H1 (cell line): Measurements from ENCODE around the gene TMED8.

ENCODE experiments used
- BACH1 ChIP-seq: IDR thresholded peaks from 2 replicates; pipeline ENCODE4 v1.6.1; 2012; ENCODE audit warnings: low read length, improper control_type of control experiment
- BRCA1 ChIP-seq: IDR thresholded peaks from 2 replicates; pipeline ENCODE4 v1.6.1; 2012; ENCODE audit warnings: low read depth, low read length, improper control_type of control experiment
- CREB1 ChIP-seq: IDR thresholded peaks from 2 replicates; pipeline ENCODE4 v1.6.1; 2012; ENCODE audit warnings: inconsistent platforms
- EP300 ChIP-seq, 2 experiments: IDR thresholded peaks; 1 replicate in 1 of 2; 2 replicates in 1 of 2; pipeline ENCODE4 v1.6.1; 2011 to 2012; ENCODE audit warnings: low read depth in 2 of 2, low read length in 2 of 2, mild to moderate bottlenecking in 2 of 2, borderline replicate concordance in 1 of 2, inconsistent platforms in 1 of 2, moderate library complexity in 1 of 2
- EZH2 ChIP-seq: fragments of 200-600 bp; sonication (generic); IDR thresholded peaks from 2 replicates; pipeline ENCODE4 v1.7.1; 2012; ENCODE audit warnings: low read depth, mild to moderate bottlenecking, moderate library complexity, low read length, inconsistent platforms; ENCODE audit not compliant: severe bottlenecking
- PHF8 ChIP-seq: fragments of 200-600 bp; sonication (generic); conservative IDR thresholded peaks from 2 replicates; pipeline ENCODE4 v1.7.1; 2012; ENCODE audit warnings: low read depth, mild to moderate bottlenecking, inconsistent platforms, low read length, moderate library complexity
- POLR2A ChIP-seq, 2 experiments: IDR thresholded peaks; 1 replicate in 1 of 2; 2 replicates in 1 of 2; pipeline ENCODE4 v1.6.1; 2011; ENCODE audit warnings: low read depth in 2 of 2, low read length in 2 of 2, mild to moderate bottlenecking in 2 of 2; ENCODE audit errors: control extremely low read depth in 1 of 2
- RAD21 ChIP-seq, 2 experiments: IDR thresholded peaks in 1 of 2; conservative IDR thresholded peaks in 1 of 2; 2 replicates each; pipeline ENCODE4 v1.6.1; 2011; ENCODE audit warnings: low read depth in 2 of 2, low read length in 2 of 2, improper control_type of control experiment in 1 of 2, inconsistent platforms in 1 of 2, mild to moderate bottlenecking in 1 of 2, moderate library complexity in 1 of 2
- RFX5 ChIP-seq: IDR thresholded peaks from 2 replicates; pipeline ENCODE4 v1.6.1; 2011; ENCODE audit warnings: low read depth, low read length, improper control_type of control experiment, borderline replicate concordance
- TF ChIP-seq, protein P1 (sequence below): IDR thresholded peaks from 2 replicates; pipeline ENCODE4 v1.6.1; 2011; ENCODE audit warnings: low read depth, mild to moderate bottlenecking, low read length; ENCODE audit not compliant: insufficient read depth
- TF ChIP-seq, protein P2 (sequence below), 3 experiments: IDR thresholded peaks; 1 replicate in 2 of 3; 2 replicates in 1 of 3; pipeline versions ENCODE4 v1.5.1 to v1.6.1; 2011; ENCODE audit warnings: low read length in 3 of 3, mild to moderate bottlenecking in 3 of 3, inconsistent platforms in 2 of 3, low read depth in 1 of 3, moderate library complexity in 1 of 3; ENCODE audit not compliant: insufficient read depth in 1 of 3; ENCODE audit errors: control extremely low read depth in 1 of 3

DNA sequence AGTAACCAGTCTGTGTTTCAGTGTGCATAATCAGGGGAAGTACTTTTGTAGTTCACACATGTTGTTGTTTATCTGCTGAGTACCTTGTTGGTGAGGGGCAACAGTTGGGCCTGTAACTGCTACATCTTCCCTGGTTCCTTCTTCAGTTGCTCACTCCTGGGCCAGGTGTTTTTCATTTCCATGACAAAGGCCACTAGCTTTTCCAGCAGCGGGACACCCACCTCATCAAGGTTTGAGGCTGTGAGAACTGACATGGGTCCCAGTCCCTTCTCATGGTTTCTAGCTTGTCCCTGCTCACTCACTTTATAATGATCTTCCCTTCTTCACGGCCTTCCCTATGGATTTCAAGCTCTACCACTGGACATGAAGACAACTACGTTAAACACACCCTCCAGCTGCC, 48.0 kb upstream of the TMED8 start:
- TF ChIP-seq, protein P1, sequence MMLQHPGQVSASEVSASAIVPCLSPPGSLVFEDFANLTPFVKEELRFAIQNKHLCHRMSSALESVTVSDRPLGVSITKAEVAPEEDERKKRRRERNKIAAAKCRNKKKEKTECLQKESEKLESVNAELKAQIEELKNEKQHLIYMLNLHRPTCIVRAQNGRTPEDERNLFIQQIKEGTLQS = no peak
- TF ChIP-seq, protein P2, sequence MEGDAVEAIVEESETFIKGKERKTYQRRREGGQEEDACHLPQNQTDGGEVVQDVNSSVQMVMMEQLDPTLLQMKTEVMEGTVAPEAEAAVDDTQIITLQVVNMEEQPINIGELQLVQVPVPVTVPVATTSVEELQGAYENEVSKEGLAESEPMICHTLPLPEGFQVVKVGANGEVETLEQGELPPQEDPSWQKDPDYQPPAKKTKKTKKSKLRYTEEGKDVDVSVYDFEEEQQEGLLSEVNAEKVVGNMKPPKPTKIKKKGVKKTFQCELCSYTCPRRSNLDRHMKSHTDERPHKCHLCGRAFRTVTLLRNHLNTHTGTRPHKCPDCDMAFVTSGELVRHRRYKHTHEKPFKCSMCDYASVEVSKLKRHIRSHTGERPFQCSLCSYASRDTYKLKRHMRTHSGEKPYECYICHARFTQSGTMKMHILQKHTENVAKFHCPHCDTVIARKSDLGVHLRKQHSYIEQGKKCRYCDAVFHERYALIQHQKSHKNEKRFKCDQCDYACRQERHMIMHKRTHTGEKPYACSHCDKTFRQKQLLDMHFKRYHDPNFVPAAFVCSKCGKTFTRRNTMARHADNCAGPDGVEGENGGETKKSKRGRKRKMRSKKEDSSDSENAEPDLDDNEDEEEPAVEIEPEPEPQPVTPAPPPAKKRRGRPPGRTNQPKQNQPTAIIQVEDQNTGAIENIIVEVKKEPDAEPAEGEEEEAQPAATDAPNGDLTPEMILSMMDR (IDR thresholded peaks at IDR 0.05; ENCODE audit: control extremely low read depth in 1 of 3, insufficient read depth in 1 of 3, low read depth in 1 of 3, low read length in 3 of 3) = no peak
- TF ChIP-seq EP300 (IDR thresholded peaks at IDR 0.05; ENCODE audit: borderline replicate concordance in 1 of 2, low read depth in 2 of 2, low read length in 2 of 2) = no peak
- TF ChIP-seq PHF8 = no peak
- TF ChIP-seq EZH2 = no peak
- no peak for TF ChIP-seq BRCA1
- TF ChIP-seq CREB1 = no peak
- no peak for TF ChIP-seq BACH1
- TF ChIP-seq RFX5 = no peak
- TF ChIP-seq RAD21 (IDR thresholded peaks at IDR 0.05 in 1 of 2, conservative IDR thresholded peaks at IDR 0.05 in 1 of 2; ENCODE audit: low read depth in 2 of 2, low read length in 2 of 2) = no peak
- TF ChIP-seq POLR2A (IDR thresholded peaks at IDR 0.05; ENCODE audit: control extremely low read depth in 1 of 2, low read depth in 2 of 2, low read length in 2 of 2) = no peak
